GM23248 (cell line): ENCODE data around the gene PTPN20.
"Not testable (repeated sequence)": the region's sequence is repeated elsewhere in the genome, so short reads cannot be mapped to it uniquely, and the experiment has no call there.

Experiments
- EZH2 ChIP-seq: fragments of 200-600 bp; sonication (generic); IDR thresholded peaks from 2 replicates; pipeline ENCODE4 v1.6.1; 2018; ENCODE audit warnings: antibody characterized with exemption, mild to moderate bottlenecking; ENCODE audit not compliant: insufficient read depth, poor library complexity, severe bottlenecking
- EZH2phosphoT487 ChIP-seq: fragments of 200-600 bp; sonication (generic); IDR thresholded peaks from 2 replicates; pipeline ENCODE4 v1.6.1; 2018; ENCODE audit warnings: antibody characterized with exemption, moderate library complexity, mild to moderate bottlenecking, low read depth; ENCODE audit not compliant: insufficient read depth

GRCh38 chr10:46960742-46961141 lies 49.5 kb downstream of the PTPN20 start:
- TF ChIP-seq EZH2, EZH2phosphoT487: not testable (repeated sequence)
